SK-N-MC (cell line): ENCODE measurements around the gene PCNT.

ENCODE experiments used
- EZH2 ChIP-seq: fragments of 200-600 bp; sonication (generic); IDR thresholded peaks from one replicate; pipeline ENCODE4 v1.6.1; 2017; ENCODE audit warnings: antibody characterized with exemption
- POLR2AphosphoS5 ChIP-seq: IDR thresholded peaks from 2 replicates; pipeline ENCODE4 v1.6.1; 2012; ENCODE audit warnings: mild to moderate bottlenecking, low read depth, low read length, borderline replicate concordance

DNA sequence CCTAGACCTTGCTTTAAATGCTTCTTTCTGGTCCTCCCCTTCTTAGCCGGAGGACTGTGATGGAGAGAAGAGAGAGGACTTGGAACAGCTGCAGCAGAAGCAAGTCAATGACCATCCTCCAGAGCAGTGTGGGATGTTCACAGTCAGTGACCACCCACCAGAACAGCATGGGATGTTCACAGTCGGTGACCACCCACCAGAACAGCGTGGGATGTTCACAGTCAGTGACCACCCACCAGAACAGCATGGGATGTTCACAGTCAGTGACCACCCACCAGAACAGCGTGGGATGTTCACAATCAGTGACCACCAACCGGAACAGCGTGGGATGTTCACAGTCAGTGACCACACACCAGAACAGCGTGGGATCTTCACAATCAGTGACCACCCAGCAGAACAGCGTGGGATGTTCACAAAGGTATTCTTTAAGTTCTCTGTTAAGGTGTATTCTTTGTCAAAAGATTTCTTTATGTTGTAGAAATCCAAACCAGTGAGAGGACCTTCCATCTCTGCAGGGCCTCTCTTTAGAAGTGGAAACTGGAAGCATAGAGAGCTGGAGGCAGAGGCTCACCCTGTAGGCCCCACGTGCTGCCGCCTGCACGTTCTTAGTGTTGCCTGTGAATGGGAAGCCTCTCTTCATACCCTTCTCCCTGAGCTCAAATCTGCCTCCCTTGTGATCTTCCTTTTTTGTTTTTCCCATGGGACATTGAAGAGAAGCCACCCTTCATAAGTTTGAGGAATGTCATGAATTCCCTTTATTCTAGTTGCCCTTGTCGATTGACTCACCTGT lies 10.6 kb downstream of the PCNT start:
- TF ChIP-seq POLR2AphosphoS5: no peak
- no peak for TF ChIP-seq EZH2
